ENCODE data around the gene ACP7.
"Not testable (repeated sequence)": the region's sequence is repeated elsewhere in the genome, so short reads cannot be mapped to it uniquely, and the experiment has no call there.

ACP7 gene

DNA sequence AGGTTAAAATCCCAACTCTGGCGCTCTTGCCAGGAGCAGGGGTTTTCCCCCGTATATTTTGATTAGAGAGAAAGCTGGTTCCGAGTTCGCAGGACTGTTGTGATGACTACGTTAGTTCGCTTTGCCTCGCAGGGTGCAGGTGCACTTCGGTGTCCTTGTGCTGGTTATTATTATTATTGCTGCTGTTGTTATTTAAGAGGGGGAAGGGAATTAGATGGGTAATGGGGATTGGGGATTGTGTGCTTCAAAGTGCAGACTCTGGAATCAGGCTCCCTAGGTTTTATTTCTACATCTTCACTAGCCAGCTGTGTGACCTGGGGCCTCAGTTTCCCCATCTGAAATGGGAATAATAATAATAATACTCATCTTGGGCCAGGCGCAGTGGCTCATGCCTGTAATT, 15.2 kb downstream of the ACP7 start:
- H3K36me3 ChIP-seq (ENCODE audit: control insufficient read depth, insufficient read depth, low read length) = no peaks in the 10 kb centered on the region
- H3K4me3 ChIP-seq (ENCODE audit: low read length) = no peak overlapping the region
- H3K9ac ChIP-seq (ENCODE audit: low read length) = no peak overlapping the region
- H3K27me3 ChIP-seq (ENCODE audit: control insufficient read depth, insufficient read depth, low read length) = peaks cover 7% of the 10 kb centered on the region
- H3K27ac ChIP-seq (ENCODE audit: low read depth, low read length) = no peak overlapping the region
- no peaks in the 10 kb centered on the region for H3K4me1 ChIP-seq (ENCODE audit: control insufficient read depth, insufficient read depth, low read length)

DNA sequence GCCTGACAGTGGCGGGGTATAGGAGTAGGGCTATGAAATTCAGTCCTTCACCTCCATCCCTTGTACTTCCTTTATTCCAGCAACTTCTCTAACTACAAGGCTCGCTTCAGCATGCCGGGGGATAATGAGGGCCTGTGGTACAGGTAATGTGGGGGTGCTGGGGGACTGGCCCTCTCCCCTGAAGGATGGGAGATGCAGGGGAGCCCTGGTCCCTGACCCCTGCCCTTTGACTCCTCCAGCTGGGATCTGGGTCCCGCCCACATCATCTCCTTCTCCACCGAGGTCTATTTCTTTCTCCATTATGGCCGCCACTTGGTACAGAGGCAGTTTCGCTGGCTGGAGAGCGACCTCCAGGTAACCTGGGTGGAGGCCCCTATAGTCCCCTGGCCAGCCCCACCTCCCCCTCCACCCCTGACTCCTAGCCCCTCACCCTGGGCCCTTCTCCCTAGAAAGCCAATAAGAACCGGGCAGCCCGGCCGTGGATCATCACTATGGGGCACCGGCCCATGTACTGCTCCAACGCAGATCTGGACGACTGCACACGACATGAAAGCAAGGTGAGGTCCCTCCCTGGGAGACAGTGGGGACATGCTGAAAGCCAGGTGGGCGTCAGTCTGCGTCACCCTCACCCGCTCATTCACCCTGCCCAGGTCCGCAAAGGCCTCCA, 16.5 kb downstream of the ACP7 start:
- no peaks in the 10 kb centered on the region for H3K36me3 ChIP-seq (ENCODE audit: control insufficient read depth, insufficient read depth, low read length)
- H3K4me3 ChIP-seq (ENCODE audit: low read length) = no peak overlapping the region
- H3K27ac ChIP-seq (ENCODE audit: low read depth, low read length) = no peak overlapping the region
- H3K4me1 ChIP-seq (ENCODE audit: control insufficient read depth, insufficient read depth, low read length) = no peaks in the 10 kb centered on the region
- H3K27me3 ChIP-seq (ENCODE audit: control insufficient read depth, insufficient read depth, low read length) = peaks cover 7% of the 10 kb centered on the region
- H3K9ac ChIP-seq (ENCODE audit: low read length) = no peak overlapping the region

DNA sequence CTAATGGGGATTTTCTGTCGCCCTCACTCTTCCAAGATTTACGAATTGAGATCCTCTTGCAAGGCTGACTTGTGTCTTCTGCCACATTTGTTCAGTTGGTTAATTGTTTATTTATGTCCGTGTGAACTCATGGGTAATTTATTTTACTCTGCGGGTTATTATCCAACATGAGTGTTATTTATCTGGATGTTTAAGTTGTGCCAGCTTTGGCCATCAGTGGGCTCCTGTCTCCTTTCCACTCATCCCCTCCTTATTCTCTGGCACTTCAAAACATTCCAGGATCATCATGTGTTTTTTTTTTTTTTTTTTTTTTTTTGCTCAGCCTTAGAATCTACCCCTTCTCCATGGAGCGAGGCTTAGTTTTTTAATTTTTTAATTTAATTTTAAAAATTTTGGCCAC, 19.0 kb downstream of the ACP7 start:
- no peaks in the 10 kb centered on the region for H3K36me3 ChIP-seq (ENCODE audit: control insufficient read depth, insufficient read depth, low read length)
- peaks cover 7% of the 10 kb centered on the region for H3K27me3 ChIP-seq (ENCODE audit: control insufficient read depth, insufficient read depth, low read length)
- no peaks in the 10 kb centered on the region for H3K4me1 ChIP-seq (ENCODE audit: control insufficient read depth, insufficient read depth, low read length)
- H3K27ac ChIP-seq (ENCODE audit: low read depth, low read length) = no peak overlapping the region
- no peak overlapping the region for H3K9ac ChIP-seq (ENCODE audit: low read length)
- no peak overlapping the region for H3K4me3 ChIP-seq (ENCODE audit: low read length)

DNA sequence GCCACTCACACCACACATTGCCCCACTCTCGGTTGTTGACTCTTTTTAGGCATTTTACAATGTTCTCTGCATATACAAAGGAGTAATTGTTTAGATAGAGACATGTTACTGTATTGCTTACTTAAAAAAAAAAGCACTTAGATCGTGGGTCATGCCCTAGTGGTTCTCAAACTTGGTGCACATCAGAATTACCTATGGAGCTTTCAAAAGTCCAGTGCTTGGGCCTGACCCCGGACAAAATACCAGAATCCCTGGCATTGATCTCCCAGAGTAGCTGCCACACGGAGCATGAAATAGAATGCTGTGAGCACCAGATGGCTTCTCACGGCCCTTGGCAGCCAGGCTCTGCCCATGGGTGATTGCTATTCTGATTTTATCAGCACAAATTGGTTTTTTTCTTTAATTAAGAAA, 20.0 kb downstream of the ACP7 start:
- H3K27me3 ChIP-seq (ENCODE audit: control insufficient read depth, insufficient read depth, low read length) = no peaks in the 10 kb centered on the region
- H3K9ac ChIP-seq (ENCODE audit: low read length) = no peak overlapping the region
- H3K4me3 ChIP-seq (ENCODE audit: low read length) = no peak overlapping the region
- H3K27ac ChIP-seq (ENCODE audit: low read depth, low read length) = no peak overlapping the region
- H3K36me3 ChIP-seq (ENCODE audit: control insufficient read depth, insufficient read depth, low read length) = no peaks in the 10 kb centered on the region
- H3K4me1 ChIP-seq (ENCODE audit: control insufficient read depth, insufficient read depth, low read length) = no peaks in the 10 kb centered on the region

DNA sequence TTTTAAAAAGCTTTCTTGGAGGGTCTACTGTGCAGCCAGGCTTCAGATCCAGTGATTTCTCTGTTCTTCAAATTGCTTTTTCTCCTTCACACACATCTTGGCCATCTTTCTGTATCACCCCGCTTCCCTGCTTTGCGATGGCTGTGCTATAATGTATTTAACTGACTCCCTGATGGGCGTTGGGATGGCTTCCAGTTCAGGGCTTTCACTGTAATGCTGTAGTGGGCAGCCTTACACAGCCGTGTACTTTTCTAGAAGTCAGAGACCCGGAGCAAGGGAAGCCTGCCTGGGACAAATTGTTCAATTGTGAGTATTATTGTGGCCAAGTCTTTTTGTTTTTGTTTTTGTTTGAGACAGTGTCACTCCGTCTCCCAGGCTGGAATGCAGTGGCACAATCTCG, 22.0 kb downstream of the ACP7 start:
- Histone ChIP-seq H3K36me3 (ENCODE audit: control insufficient read depth, insufficient read depth, low read length) (no peaks in the 10 kb centered on the region), H3K4me3 (ENCODE audit: low read length) (no peak overlapping the region), H3K27ac (ENCODE audit: low read depth, low read length) (no peak overlapping the region), H3K4me1 (ENCODE audit: control insufficient read depth, insufficient read depth, low read length) (no peaks in the 10 kb centered on the region), H3K27me3 (ENCODE audit: control insufficient read depth, insufficient read depth, low read length) (no peaks in the 10 kb centered on the region), H3K9ac (ENCODE audit: low read length) (no peak overlapping the region)

DNA sequence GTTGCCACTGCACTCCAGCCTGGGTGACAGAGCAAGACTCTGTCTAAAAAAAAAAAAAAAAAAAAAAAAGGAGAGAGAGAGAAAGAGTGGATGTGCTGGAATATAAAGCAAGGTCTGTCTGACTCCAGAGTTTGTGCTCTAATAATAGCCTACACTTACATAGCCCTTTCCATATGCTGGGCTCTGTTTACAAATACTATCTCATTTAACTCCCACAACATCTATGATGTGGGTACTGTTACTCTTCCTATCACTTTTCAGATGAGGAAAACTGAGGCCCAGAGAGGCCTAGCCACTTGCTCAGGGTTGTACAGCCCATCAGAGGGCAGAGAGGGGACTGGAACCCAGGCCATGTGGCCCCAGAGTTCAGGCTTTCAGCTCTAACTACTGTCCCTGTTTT, 25.5 kb downstream of the ACP7 start:
- Histone ChIP-seq H3K27me3 (ENCODE audit: control insufficient read depth, insufficient read depth, low read length) (no peaks in the 10 kb centered on the region), H3K36me3 (ENCODE audit: control insufficient read depth, insufficient read depth, low read length) (no peaks in the 10 kb centered on the region), H3K9ac (ENCODE audit: low read length) (no peak overlapping the region), H3K4me3 (ENCODE audit: low read length) (no peak overlapping the region), H3K4me1 (ENCODE audit: control insufficient read depth, insufficient read depth, low read length) (no peaks in the 10 kb centered on the region), H3K27ac (ENCODE audit: low read depth, low read length) (no peak overlapping the region)

DNA sequence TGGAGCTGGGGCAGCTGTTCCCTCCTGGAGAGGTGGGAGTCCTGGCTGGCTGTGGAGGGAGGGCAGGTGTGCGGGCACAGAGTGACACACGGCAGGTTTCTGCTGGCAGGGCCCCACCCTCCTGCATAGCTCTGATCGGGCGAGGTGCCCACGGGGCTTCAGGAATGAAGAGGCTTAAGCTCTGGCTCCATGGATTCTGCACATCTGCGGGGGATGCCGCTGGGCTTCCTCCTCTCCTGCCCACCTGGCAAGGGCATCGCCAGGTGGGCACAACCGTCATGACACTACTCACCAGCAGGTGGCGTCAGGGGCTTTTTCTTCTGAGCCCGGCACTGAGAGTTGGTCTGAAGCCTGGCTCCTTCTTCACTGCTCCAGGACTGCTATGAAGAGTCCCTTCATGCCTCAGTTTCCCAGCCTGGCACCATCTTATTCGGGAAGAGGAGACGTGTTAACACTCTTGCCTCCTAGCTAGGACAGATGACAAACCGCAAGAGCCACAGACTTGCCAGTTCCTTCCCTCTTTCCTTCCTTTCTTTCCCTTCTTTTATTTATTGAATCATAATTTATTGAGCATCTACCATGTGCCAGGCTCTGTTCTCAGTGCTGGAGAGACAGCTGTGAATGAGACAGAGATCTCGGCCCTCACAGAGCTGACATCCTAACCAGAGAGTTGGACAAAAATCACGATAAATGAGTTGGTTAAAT, 26.2 kb downstream of the ACP7 start:
- no peaks in the 10 kb centered on the region for H3K27me3 ChIP-seq (ENCODE audit: control insufficient read depth, insufficient read depth, low read length)
- H3K27ac ChIP-seq (ENCODE audit: low read depth, low read length) = no peak overlapping the region
- no peaks in the 10 kb centered on the region for H3K36me3 ChIP-seq (ENCODE audit: control insufficient read depth, insufficient read depth, low read length)
- H3K4me3 ChIP-seq (ENCODE audit: low read length) = no peak overlapping the region
- H3K9ac ChIP-seq (ENCODE audit: low read length) = no peak overlapping the region
- no peaks in the 10 kb centered on the region for H3K4me1 ChIP-seq (ENCODE audit: control insufficient read depth, insufficient read depth, low read length)

DNA sequence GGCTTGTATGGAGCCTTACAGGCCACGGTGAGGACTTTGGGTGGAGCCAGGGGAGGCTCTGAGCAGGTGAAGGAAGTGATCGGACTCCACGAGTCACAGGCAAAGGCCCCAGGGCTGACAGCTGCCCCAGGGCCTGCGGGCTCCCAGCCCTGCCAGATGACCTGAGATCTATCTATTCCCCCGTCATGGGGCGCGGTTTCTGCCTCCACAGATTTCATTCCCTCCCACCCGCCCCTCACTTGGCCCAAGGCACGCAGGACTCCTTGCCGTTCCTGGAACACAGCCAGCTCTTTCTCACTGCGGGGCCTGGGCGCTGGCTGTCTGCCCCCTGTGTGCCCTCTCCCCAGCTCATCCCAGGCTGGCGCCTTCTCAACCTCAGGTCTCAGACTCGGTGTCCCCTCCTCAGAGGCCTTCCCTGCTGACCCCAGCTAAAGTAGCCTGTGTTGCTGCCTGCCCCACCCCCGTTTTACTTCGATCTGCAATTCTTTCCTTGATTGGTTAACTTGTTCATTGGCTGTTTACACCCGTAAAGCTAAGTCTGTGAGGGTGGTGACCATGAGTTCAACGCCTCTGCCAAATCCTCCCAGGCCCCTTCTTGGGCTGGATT, 27.5 kb downstream of the ACP7 start:
- Histone ChIP-seq H3K4me1 (ENCODE audit: control insufficient read depth, insufficient read depth, low read length) (no peaks in the 10 kb centered on the region), H3K36me3 (ENCODE audit: control insufficient read depth, insufficient read depth, low read length) (no peaks in the 10 kb centered on the region), H3K27ac (ENCODE audit: low read depth, low read length) (no peak overlapping the region), H3K27me3 (ENCODE audit: control insufficient read depth, insufficient read depth, low read length) (no peaks in the 10 kb centered on the region), H3K4me3 (ENCODE audit: low read length) (no peak overlapping the region), H3K9ac (ENCODE audit: low read length) (no peak overlapping the region)

DNA sequence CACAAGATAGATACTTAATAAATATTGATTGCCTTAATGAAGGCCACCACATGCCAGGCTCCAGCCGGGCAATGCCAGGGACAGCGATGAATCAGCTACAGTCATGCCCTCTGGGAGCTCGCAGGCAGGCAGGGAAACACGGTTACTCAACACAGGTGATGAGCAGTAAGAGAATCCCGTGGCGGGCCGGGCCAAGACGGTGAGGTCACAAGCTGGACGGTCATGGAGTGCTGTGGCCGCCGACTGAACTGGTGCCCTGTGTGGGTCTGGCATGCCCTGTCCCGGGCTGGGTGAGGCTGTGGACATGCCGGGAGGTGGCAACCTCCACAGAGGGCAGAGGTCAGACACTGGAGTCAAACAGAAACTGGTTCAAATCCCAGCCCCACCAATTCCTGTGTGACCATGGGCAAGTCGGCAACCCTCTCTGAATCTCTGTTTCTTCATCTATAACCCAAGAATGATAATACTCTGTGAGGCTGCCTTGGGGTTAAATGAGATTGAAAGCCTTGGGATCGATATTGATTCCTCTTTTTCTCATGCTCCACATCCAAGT, 28.2 kb downstream of the ACP7 start:
- Histone ChIP-seq H3K4me3 (ENCODE audit: low read length) (no peak overlapping the region), H3K27ac (ENCODE audit: low read depth, low read length) (no peak overlapping the region), H3K4me1 (ENCODE audit: control insufficient read depth, insufficient read depth, low read length) (no peaks in the 10 kb centered on the region), H3K27me3 (ENCODE audit: control insufficient read depth, insufficient read depth, low read length) (no peaks in the 10 kb centered on the region), H3K9ac (ENCODE audit: low read length) (no peak overlapping the region), H3K36me3 (ENCODE audit: control insufficient read depth, insufficient read depth, low read length) (no peaks in the 10 kb centered on the region)

DNA sequence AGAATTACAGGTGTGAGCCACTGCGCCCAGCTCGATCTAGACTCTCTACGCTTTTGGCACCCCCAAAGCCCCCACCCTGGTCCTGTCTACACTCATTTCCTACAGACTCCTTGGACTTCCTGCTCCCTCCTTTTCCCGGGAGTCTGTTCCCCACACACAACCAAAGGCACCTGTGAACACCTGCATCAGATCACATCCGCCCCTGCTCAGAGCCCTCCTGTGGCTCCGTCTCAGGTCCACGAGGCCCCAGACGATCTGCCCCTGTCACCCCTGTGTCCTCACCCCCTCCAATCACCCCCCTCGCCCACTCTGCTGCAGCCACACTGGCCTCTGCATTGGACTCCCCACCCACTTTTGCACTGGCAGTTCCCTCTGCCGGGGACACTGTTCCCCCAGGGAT, 29.0 kb downstream of the ACP7 start:
- H3K27me3 ChIP-seq (ENCODE audit: control insufficient read depth, insufficient read depth, low read length) = no peaks in the 10 kb centered on the region
- no peaks in the 10 kb centered on the region for H3K4me1 ChIP-seq (ENCODE audit: control insufficient read depth, insufficient read depth, low read length)
- H3K9ac ChIP-seq (ENCODE audit: low read length) = no peak overlapping the region
- H3K36me3 ChIP-seq (ENCODE audit: control insufficient read depth, insufficient read depth, low read length) = no peaks in the 10 kb centered on the region
- H3K4me3 ChIP-seq (ENCODE audit: low read length) = no peak overlapping the region
- no peak overlapping the region for H3K27ac ChIP-seq (ENCODE audit: low read depth, low read length)

DNA sequence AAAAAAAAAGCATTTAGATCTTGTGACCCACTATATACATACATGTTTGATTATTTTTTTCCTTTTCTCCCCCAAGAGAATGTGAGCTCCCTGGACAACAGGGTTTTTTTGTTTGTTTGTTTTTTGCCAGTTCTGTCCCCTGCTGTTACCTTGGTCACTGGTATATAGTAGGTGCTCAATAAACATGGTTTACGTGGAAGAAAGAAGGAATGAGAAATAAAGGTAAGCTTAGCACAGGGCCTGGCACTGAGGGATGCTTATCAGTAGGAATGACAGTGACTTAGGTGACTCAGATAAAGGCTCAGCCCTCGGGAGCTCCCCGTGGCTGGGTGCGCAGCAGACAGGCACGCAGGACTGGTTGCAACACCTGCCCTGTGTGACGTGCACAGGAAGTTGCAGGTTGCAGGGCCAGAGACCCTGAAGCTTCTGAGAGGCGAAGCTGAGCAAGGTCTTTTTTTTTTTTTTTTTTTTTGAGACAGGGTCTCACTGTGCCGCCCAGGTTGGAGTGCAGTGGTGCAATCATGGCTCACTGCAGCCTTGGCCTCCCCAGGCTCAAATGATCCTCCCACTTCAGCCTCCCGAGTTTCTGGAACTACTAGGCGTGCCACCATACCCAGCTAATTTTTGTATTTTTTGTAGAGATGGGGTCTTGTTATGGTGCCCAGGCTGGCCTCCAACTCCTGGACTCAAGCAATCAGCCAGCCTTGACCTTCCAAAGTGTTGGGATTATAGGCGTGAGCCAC, 31.1 kb downstream of the ACP7 start:
- no peaks in the 10 kb centered on the region for H3K27me3 ChIP-seq (ENCODE audit: control insufficient read depth, insufficient read depth, low read length)
- H3K36me3 ChIP-seq (ENCODE audit: control insufficient read depth, insufficient read depth, low read length) = no peaks in the 10 kb centered on the region
- no peaks in the 10 kb centered on the region for H3K4me1 ChIP-seq (ENCODE audit: control insufficient read depth, insufficient read depth, low read length)
- H3K9ac ChIP-seq (ENCODE audit: low read length) = no peak overlapping the region
- no peak overlapping the region for H3K4me3 ChIP-seq (ENCODE audit: low read length)
- no peak overlapping the region for H3K27ac ChIP-seq (ENCODE audit: low read depth, low read length)

DNA sequence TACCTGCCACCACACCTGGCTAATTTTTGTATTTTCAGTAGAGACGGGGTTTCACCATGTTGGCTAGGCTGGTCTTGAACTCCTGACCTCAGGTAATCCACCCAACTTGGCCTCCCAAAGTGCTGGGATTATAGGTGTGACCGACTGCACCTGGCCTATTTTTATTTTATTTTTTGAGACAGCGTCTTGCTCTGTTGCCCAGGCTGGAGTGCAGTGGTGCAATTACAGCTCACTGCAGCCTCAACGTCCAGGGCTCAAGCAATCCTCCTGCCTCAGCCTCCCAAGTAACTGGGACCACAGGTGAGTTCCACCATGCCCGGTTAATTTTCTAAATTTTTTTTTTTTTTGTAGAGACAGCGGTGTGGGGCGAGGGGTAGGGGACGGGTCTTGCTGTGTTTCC, 32.9 kb downstream of the ACP7 start:
- not testable (repeated sequence) for H3K36me3 ChIP-seq (ENCODE audit: control insufficient read depth, insufficient read depth, low read length); H3K27ac ChIP-seq (ENCODE audit: low read depth, low read length); H3K4me1 ChIP-seq (ENCODE audit: control insufficient read depth, insufficient read depth, low read length); H3K4me3 ChIP-seq (ENCODE audit: low read length); H3K9ac ChIP-seq (ENCODE audit: low read length); H3K27me3 ChIP-seq (ENCODE audit: control insufficient read depth, insufficient read depth, low read length)
